Thymus (tissue), 11 donors: ENCODE measurements around the gene MUC12. TPM values are rescaled to one million over a fixed set of nuclear protein-coding genes. Genes with fewer than 3 reads are reported as not detected.
A peak's percentile ranks its signal among the peaks of the same experiment; 100 is the strongest.

Experiments used
- DNase-seq, 9 donors: peaks; one replicate each; pipeline ENCODE4 v3.0.0-alpha.2; 2013; ENCODE audit warnings: low spot score in 9 of 9, low read depth in 6 of 9, missing footprints in 1 of 9
- H3K27ac ChIP-seq, 2 donors: one replicate each; pipeline ENCODE4 v1.5.1; 2013; ENCODE audit warnings: control low read depth in 1 of 2, low read depth in 1 of 2, low read length in 1 of 2, mild to moderate bottlenecking in 1 of 2, moderate library complexity in 1 of 2
- H3K27me3 ChIP-seq, 2 donors: one replicate each; pipeline ENCODE4 v1.5.1; 2013; ENCODE audit warnings: low read length in 1 of 2; ENCODE audit not compliant: control insufficient read depth in 2 of 2, insufficient read depth in 1 of 2
- H3K36me3 ChIP-seq, 2 donors: one replicate each; pipeline ENCODE4 v1.5.1; 2013; ENCODE audit warnings: low read length in 1 of 2, mild to moderate bottlenecking in 1 of 2, moderate library complexity in 1 of 2; ENCODE audit not compliant: control insufficient read depth in 2 of 2, insufficient read depth in 2 of 2
- H3K4me1 ChIP-seq, 2 donors: one replicate each; pipeline ENCODE4 v1.5.1; 2013; ENCODE audit warnings: low read length in 2 of 2; ENCODE audit not compliant: control insufficient read depth in 2 of 2, insufficient read depth in 2 of 2
- H3K4me3 ChIP-seq, 2 donors: one replicate each; pipeline ENCODE4 v1.5.1; 2013; ENCODE audit warnings: low read length in 2 of 2, control low read depth in 1 of 2, mild to moderate bottlenecking in 1 of 2
- H3K9me3 ChIP-seq, 2 donors: one replicate each; pipeline ENCODE4 v1.5.1; 2013; ENCODE audit warnings: low read length in 1 of 2, mild to moderate bottlenecking in 1 of 2; ENCODE audit not compliant: control insufficient read depth in 2 of 2, insufficient read depth in 1 of 2
- WGBS: extraction: QIAGEN DNeasy Blood & Tissue Kit; methylation state at CpG from one replicate; pipeline ENCODE4 v1.1.7; 2013; 5-methylcytosine and 5-hydroxymethylcytosine counted together
- polyA plus RNA-seq: library from polyadenylated mRNA; stranded (reverse); fragments of 200-250 nt; gene quantifications from one replicate; pipeline ENCODE4 v1.2.3, GENCODE V29; 2013
- total RNA-seq: library from RNA; stranded (reverse); fragments of 120-200 nt; gene quantifications from one replicate; pipeline ENCODE4 v1.2.4, GENCODE V29; 2013
- donor health status: healthy.

Gene MUC12
- total and polyA plus RNA-seq, 2 donors = 0.57 to 1.4 TPM

DNA sequence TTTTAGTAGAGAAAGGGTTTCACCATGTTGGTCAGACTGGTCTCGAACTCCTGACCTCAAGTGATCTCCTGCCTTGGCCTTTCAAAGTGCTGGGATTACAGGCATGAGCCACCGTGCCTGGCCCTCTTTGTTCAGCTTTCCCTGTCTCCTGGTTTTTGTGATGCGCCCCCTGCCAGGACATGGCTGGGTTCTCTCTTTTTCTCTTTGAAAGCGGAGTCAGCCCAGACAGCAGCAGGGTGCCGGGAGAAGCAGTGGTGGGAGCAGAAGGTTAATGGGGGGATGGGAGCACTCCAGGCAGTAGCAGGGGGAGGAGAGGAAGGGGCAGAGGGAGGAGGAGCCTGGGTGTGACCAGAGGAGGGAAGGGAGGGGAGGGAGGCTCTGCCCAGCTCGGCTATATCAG is 18.2 kb upstream of the MUC12 start:
- 31% methylated on average over 6 of the region's 6 CpGs for WGBS
- H3K27ac ChIP-seq = no peak overlapping the region
- no peaks in the 10 kb centered on the region for H3K4me1 ChIP-seq
- no peak for DNase-seq
- no peaks in the 10 kb centered on the region for H3K36me3 ChIP-seq
- peaks cover 3 to 37% of the 10 kb centered on the region in 2 donors for H3K27me3 ChIP-seq
- H3K9me3 ChIP-seq = no peaks in the 10 kb centered on the region
- H3K4me3 ChIP-seq = no peak overlapping the region

DNA sequence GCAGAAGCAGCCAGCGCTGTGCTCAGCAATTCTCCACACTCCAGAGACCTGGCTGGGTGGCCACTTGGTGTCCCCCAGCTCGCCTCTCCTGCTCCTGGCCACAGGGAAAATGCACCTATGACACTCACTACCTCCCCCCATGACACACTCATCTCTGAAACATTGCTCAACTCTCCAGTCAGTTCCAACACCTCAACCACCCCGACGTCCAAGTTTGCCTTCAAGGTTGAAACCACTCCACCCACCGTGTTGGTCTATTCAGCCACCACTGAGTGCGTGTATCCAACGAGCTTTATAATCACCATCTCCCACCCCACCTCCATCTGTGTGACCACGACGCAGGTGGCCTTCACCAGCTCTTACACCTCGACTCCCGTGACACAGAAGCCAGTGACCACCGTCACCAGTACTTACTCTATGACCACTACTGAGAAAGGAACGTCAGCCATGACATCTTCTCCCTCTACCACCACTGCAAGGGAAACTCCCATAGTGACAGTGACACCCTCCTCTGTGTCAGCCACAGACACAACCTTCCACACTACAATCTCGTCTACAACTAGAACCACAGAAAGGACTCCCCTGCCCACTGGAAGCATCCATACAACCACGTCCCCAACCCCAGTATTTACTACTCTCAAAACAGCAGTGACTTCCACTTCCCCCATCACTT is 17.3 kb upstream of the MUC12 start:
- 74% methylated on average over 15 of the region's 15 CpGs for WGBS
- H3K27ac ChIP-seq = no peak overlapping the region
- no peaks in the 10 kb centered on the region for H3K9me3 ChIP-seq
- no peaks in the 10 kb centered on the region for H3K36me3 ChIP-seq
- H3K4me1 ChIP-seq = no peaks in the 10 kb centered on the region
- H3K27me3 ChIP-seq = peaks cover 3 to 37% of the 10 kb centered on the region in 2 donors
- H3K4me3 ChIP-seq = no peak overlapping the region
- no peak for DNase-seq

GRCh38 chr7:100952641-100953040 is 16.7 kb upstream of the MUC12 start:
- H3K4me1 ChIP-seq = no peaks in the 10 kb centered on the region
- H3K4me3 ChIP-seq = no peak overlapping the region
- no peaks in the 10 kb centered on the region for H3K36me3 ChIP-seq
- peaks cover 3 to 37% of the 10 kb centered on the region in 2 donors for H3K27me3 ChIP-seq
- H3K9me3 ChIP-seq = no peaks in the 10 kb centered on the region
- WGBS = 62% methylated on average over 2 of the region's 2 CpGs
- DNase-seq = no peak
- no peak overlapping the region for H3K27ac ChIP-seq

GRCh38 chr7:100957832-100958421 is 11.4 kb upstream of the MUC12 start:
- no peak overlapping the region for H3K27ac ChIP-seq
- peaks cover 0 to 10% of the 10 kb centered on the region in 2 donors for H3K27me3 ChIP-seq
- H3K36me3 ChIP-seq = no peaks in the 10 kb centered on the region
- peak in 2 of 9 donors; percentile 27 to 28 for DNase-seq
- no peaks in the 10 kb centered on the region for H3K9me3 ChIP-seq
- WGBS = 69% methylated on average over 12 of the region's 12 CpGs
- H3K4me3 ChIP-seq = no peak overlapping the region
- no peaks in the 10 kb centered on the region for H3K4me1 ChIP-seq

DNA sequence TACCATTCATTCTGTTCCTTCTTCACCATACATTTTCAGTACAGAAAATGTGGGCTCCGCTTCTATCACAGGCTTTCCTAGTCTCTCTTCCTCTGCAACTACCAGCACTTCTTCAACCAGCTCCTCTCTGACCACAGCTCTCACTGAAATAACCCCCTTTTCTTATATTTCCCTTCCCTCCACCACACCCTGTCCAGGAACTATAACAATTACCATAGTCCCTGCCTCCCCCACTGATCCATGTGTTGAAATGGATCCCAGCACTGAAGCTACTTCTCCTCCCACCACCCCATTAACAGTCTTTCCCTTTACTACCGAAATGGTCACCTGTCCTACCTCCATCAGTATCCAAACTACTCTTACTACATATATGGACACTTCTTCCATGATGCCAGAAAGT is 9.5 kb upstream of the MUC12 start:
- Histone ChIP-seq H3K27me3 (peaks cover 8 to 28% of the 10 kb centered on the region in 2 donors), H3K36me3 (no peaks in the 10 kb centered on the region), H3K4me1 (no peaks in the 10 kb centered on the region), H3K27ac (no peak overlapping the region), H3K9me3 (no peaks in the 10 kb centered on the region), H3K4me3 (no peak overlapping the region)
- 68% methylated on average over 2 of the region's 2 CpGs for whole genome bisulfite sequencing
- DNase-seq = no peak

GRCh38 chr7:100962537-100962936 is 6.8 kb upstream of the MUC12 start:
- 85% methylated on average over 3 of the region's 3 CpGs for WGBS
- H3K4me3 ChIP-seq = no peak overlapping the region

GRCh38 chr7:100963386-100963785 is 6.0 kb upstream of the MUC12 start:
- Histone ChIP-seq H3K27me3 (peaks cover 36 to 63% of the 10 kb centered on the region in 2 donors), H3K4me1 (peaks cover 0 to 9% of the 10 kb centered on the region in 2 donors), H3K9me3 (no peaks in the 10 kb centered on the region), H3K4me3 (no peak overlapping the region), H3K27ac (no peak overlapping the region), H3K36me3 (no peaks in the 10 kb centered on the region)
- DNase-seq = no peak
- WGBS = 80% methylated on average over 12 of the region's 12 CpGs

More at GRCh38 chr7:100962537-100962936, 6.8 kb upstream of the MUC12 start:
- DNase-seq = no peak
- Histone ChIP-seq H3K27me3 (peaks cover 35 to 54% of the 10 kb centered on the region in 2 donors), H3K36me3 (no peaks in the 10 kb centered on the region), H3K27ac (no peak overlapping the region), H3K9me3 (no peaks in the 10 kb centered on the region), H3K4me1 (peaks cover 0 to 9% of the 10 kb centered on the region in 2 donors)

DNA sequence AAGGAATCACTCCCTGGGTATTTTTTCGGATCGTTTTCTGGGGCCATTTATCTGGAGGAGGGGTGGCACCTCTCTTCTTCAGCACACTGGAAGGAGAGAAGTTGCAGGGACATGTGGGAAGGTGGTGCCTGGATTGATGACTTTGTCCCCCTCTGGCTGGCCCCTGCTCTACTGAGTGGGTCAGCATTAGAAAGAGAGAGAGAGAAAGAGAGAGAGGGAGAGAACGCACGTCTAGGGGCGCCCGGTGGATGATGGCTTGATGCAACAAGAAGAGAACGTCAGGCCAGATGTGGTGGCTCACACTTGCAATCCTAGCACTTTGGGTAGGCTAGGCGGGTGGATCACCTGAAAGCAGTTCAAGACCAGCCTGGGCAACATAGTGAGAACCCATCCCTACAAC is 5.5 kb upstream of the MUC12 start:
- no peak for DNase-seq
- no peak overlapping the region for H3K27ac ChIP-seq
- no peak overlapping the region for H3K4me3 ChIP-seq
- WGBS = 87% methylated on average over 8 of the region's 8 CpGs
- H3K27me3 ChIP-seq = peaks cover 36 to 68% of the 10 kb centered on the region in 2 donors
- H3K36me3 ChIP-seq = no peaks in the 10 kb centered on the region
- H3K4me1 ChIP-seq = peaks cover 0 to 9% of the 10 kb centered on the region in 2 donors
- no peaks in the 10 kb centered on the region for H3K9me3 ChIP-seq

DNA sequence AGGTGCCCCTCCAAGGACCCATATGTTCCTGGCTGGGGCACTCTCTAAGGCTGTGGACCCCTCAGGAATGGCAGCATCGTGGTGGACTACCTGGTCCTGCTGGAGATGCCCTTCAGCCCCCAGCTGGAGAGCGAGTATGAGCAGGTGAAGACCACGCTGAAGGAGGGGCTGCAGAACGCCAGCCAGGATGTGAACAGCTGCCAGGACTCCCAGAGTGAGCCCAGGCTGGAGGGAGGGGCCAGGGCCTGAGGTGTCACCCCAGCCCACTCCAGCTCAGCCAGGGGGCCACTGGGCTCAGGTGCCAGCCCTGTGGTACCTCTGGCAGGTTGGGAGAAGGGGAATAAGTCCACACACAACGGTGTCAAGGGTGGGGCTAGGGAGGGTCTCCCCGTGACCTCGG is 4.7 kb upstream of the MUC12 start:
- no peaks in the 10 kb centered on the region for H3K9me3 ChIP-seq
- no peak overlapping the region for H3K27ac ChIP-seq
- H3K36me3 ChIP-seq = no peaks in the 10 kb centered on the region
- peaks cover 0 to 9% of the 10 kb centered on the region in 2 donors for H3K4me1 ChIP-seq
- DNase-seq = no peak
- 54% methylated on average over 7 of the region's 7 CpGs for WGBS
- H3K27me3 ChIP-seq = peaks cover 36 to 75% of the 10 kb centered on the region in 2 donors
- H3K4me3 ChIP-seq = no peak overlapping the region
